Measurements from ENCODE around the gene FBXL7.

The FBXL7 gene

DNA sequence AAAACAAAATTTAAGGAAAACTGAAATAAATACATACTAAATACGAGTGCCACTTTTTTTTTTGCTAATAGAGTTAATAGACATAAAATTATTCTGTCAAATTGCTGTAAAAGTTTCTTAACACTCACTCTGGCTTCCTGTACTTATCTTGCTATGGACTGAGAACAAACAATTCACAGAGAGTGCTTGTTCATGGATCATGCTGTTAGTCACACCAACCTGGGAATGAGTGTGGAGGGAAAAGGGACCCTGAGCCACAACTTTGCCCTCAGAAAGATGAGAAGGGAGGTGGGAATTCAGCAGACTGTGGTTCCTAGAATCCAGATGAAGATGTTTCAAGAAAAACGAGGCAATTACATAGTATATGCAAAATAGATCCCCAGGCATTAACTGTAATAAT, 246.9 kb downstream of the FBXL7 start:
- no peak overlapping the region for H3K27ac ChIP-seq (ENCODE audit: low read depth, low read length)
- H2AFZ ChIP-seq (ENCODE audit: insufficient read depth, low read length, poor library complexity): no peak overlapping the region
- H4K12ac ChIP-seq (ENCODE audit: low read depth, low read length): no peak overlapping the region
- WGBS (ENCODE audit: extremely low coverage, insufficient coverage, insufficient read length): no CpG with 5 or more reads among the region's 2 CpGs
- no peak overlapping the region for H2BK5ac ChIP-seq (ENCODE audit: low read depth, low read length, poor library complexity)
- H3K4ac ChIP-seq (ENCODE audit: low read depth, low read length): no peak overlapping the region
- no peaks in the 10 kb centered on the region for H3K4me1 ChIP-seq (ENCODE audit: control insufficient read depth in 1 of 2, insufficient read depth in 2 of 2, low read length in 2 of 2)
- no peak overlapping the region for H2BK120ac ChIP-seq (ENCODE audit: insufficient read depth, low read length, poor library complexity)
- no peak overlapping the region for H2BK12ac ChIP-seq (ENCODE audit: low read length)
- H4K8ac ChIP-seq (ENCODE audit: low read depth, low read length): no peak overlapping the region
- H3K27me3 ChIP-seq (ENCODE audit: insufficient read depth, low read length): no peaks in the 10 kb centered on the region
- H3K23ac ChIP-seq (ENCODE audit: low read length): no peak overlapping the region
- H3K36me3 ChIP-seq (ENCODE audit: control insufficient read depth in 1 of 2, insufficient read depth in 2 of 2, low read length in 2 of 2): peaks cover 0 to 2% of the 10 kb centered on the region in 2 experiments
- no peak overlapping the region for H3K14ac ChIP-seq (ENCODE audit: low read length)
- DNase-seq: no peak
- H3K4me3 ChIP-seq (ENCODE audit: low read depth, low read length): no peak overlapping the region
- no peak overlapping the region for H3K4me2 ChIP-seq (ENCODE audit: low read length)
- no peaks in the 10 kb centered on the region for H3K79me1 ChIP-seq (ENCODE audit: low read length)
- H3K9me3 ChIP-seq (ENCODE audit: insufficient read depth, low read depth, low read length): peaks cover 6% of the 10 kb centered on the region
- no peak overlapping the region for H3K18ac ChIP-seq (ENCODE audit: low read length)
- no peaks in the 10 kb centered on the region for H3K79me2 ChIP-seq (ENCODE audit: control insufficient read depth, insufficient read depth, low read length, poor library complexity)
- H2AK5ac ChIP-seq (ENCODE audit: low read length): no peak overlapping the region
- H3K9ac ChIP-seq (ENCODE audit: low read length): no peak overlapping the region
- H4K91ac ChIP-seq (ENCODE audit: low read depth, low read length): no peak overlapping the region

DNA sequence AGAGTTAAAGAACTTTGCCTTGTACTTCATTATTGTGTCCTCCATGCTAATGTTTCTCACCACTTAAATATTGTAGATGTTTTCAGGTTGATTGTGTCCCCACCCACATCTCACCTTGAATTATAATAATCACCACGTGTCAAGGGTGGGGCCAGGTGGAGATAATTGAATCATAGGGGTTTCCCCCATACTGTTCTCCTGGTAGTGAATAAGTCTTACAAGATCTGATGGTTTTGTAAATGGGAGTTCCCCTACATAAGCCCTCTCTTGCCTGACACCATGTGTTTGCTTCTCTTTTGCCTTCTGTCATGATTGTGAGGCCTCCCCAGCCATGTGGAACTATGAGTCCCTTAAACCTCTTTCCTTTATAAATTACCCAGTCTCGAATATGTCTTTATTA, 248.3 kb downstream of the FBXL7 start:
- Histone ChIP-seq H4K8ac (ENCODE audit: low read depth, low read length) (no peak overlapping the region), H4K12ac (ENCODE audit: low read depth, low read length) (no peak overlapping the region), H3K9me3 (ENCODE audit: insufficient read depth, low read depth, low read length) (peaks cover 6% of the 10 kb centered on the region), H3K4me1 (ENCODE audit: control insufficient read depth in 1 of 2, insufficient read depth in 2 of 2, low read length in 2 of 2) (no peaks in the 10 kb centered on the region), H3K4ac (ENCODE audit: low read depth, low read length) (no peak overlapping the region), H3K4me3 (ENCODE audit: low read depth, low read length) (no peak overlapping the region), H3K4me2 (ENCODE audit: low read length) (no peak overlapping the region), H2BK120ac (ENCODE audit: insufficient read depth, low read length, poor library complexity) (no peak overlapping the region), H3K27me3 (ENCODE audit: insufficient read depth, low read length) (no peaks in the 10 kb centered on the region), H2AK5ac (ENCODE audit: low read length) (no peak overlapping the region), H2AFZ (ENCODE audit: insufficient read depth, low read length, poor library complexity) (no peak overlapping the region), H3K79me2 (ENCODE audit: control insufficient read depth, insufficient read depth, low read length, poor library complexity) (no peaks in the 10 kb centered on the region), H3K36me3 (ENCODE audit: control insufficient read depth in 1 of 2, insufficient read depth in 2 of 2, low read length in 2 of 2) (peaks cover 0 to 2% of the 10 kb centered on the region in 2 experiments), H2BK12ac (ENCODE audit: low read length) (no peak overlapping the region), H4K91ac (ENCODE audit: low read depth, low read length) (no peak overlapping the region), H3K18ac (ENCODE audit: low read length) (no peak overlapping the region), H3K79me1 (ENCODE audit: low read length) (no peaks in the 10 kb centered on the region), H3K27ac (ENCODE audit: low read depth, low read length) (no peak overlapping the region), H2BK5ac (ENCODE audit: low read depth, low read length, poor library complexity) (no peak overlapping the region), H3K23ac (ENCODE audit: low read length) (no peak overlapping the region), H3K14ac (ENCODE audit: low read length) (no peak overlapping the region), H3K9ac (ENCODE audit: low read length) (no peak overlapping the region)
- peak in 1 of 2 donors; percentile 1 for DNase-seq
- WGBS (ENCODE audit: extremely low coverage, insufficient coverage, insufficient read length): no CpG with 5 or more reads among the region's 2 CpGs

DNA sequence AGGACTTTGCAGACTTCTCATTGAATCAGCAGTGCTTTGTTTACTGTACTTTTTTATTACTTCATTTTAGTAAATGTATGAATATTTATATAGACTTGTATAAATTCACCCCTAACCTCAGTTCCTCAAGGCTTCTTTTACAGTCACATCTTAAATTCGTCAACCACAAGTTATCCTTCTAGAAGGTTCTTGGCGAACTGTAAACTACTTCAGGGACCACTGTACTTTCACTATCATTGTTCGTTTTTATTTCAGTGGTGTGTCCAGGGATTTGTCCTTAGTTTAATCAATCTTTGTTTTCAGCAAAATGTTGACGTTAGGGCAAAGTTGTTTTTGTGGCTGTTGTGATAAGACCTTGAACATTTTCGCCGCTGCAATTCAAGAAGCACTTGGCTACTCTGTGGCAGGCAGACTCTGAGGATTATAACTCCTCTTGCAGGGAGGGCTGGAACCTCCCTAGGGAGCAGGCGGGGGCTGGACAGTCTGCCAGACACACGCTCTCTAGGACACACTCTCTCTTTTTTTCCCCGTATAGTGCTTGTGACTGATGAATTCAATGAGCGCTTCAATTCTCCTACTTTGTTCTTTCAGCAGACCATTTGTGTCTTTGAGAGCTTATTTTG, 252.8 kb downstream of the FBXL7 start:
- H3K4ac ChIP-seq (ENCODE audit: low read depth, low read length): no peak overlapping the region
- H3K36me3 ChIP-seq (ENCODE audit: control insufficient read depth in 1 of 2, insufficient read depth in 2 of 2, low read length in 2 of 2): no peaks in the 10 kb centered on the region
- no peak overlapping the region for H4K12ac ChIP-seq (ENCODE audit: low read depth, low read length)
- H2AFZ ChIP-seq (ENCODE audit: insufficient read depth, low read length, poor library complexity): no peak overlapping the region
- no peak overlapping the region for H3K4me2 ChIP-seq (ENCODE audit: low read length)
- H3K4me3 ChIP-seq (ENCODE audit: low read depth, low read length): no peak overlapping the region
- no peak overlapping the region for H2BK5ac ChIP-seq (ENCODE audit: low read depth, low read length, poor library complexity)
- no CpG with 5 or more reads among the region's 10 CpGs for WGBS (ENCODE audit: extremely low coverage, insufficient coverage, insufficient read length)
- no peak overlapping the region for H3K23ac ChIP-seq (ENCODE audit: low read length)
- H3K79me1 ChIP-seq (ENCODE audit: low read length): peaks cover 3% of the 10 kb centered on the region
- H2BK12ac ChIP-seq (ENCODE audit: low read length): no peak overlapping the region
- H3K18ac ChIP-seq (ENCODE audit: low read length): no peak overlapping the region
- no peak overlapping the region for H3K27ac ChIP-seq (ENCODE audit: low read depth, low read length)
- no peak overlapping the region for H2BK120ac ChIP-seq (ENCODE audit: insufficient read depth, low read length, poor library complexity)
- no peak overlapping the region for H4K91ac ChIP-seq (ENCODE audit: low read depth, low read length)
- no peaks in the 10 kb centered on the region for H3K9me3 ChIP-seq (ENCODE audit: insufficient read depth, low read depth, low read length)
- no peaks in the 10 kb centered on the region for H3K27me3 ChIP-seq (ENCODE audit: insufficient read depth, low read length)
- H3K79me2 ChIP-seq (ENCODE audit: control insufficient read depth, insufficient read depth, low read length, poor library complexity): no peaks in the 10 kb centered on the region
- peaks cover 3 to 6% of the 10 kb centered on the region in 2 experiments for H3K4me1 ChIP-seq (ENCODE audit: control insufficient read depth in 1 of 2, insufficient read depth in 2 of 2, low read length in 2 of 2)
- no peak overlapping the region for H4K8ac ChIP-seq (ENCODE audit: low read depth, low read length)
- no peak overlapping the region for H3K14ac ChIP-seq (ENCODE audit: low read length)
- no peak for DNase-seq
- no peak overlapping the region for H2AK5ac ChIP-seq (ENCODE audit: low read length)
- no peak overlapping the region for H3K9ac ChIP-seq (ENCODE audit: low read length)

DNA sequence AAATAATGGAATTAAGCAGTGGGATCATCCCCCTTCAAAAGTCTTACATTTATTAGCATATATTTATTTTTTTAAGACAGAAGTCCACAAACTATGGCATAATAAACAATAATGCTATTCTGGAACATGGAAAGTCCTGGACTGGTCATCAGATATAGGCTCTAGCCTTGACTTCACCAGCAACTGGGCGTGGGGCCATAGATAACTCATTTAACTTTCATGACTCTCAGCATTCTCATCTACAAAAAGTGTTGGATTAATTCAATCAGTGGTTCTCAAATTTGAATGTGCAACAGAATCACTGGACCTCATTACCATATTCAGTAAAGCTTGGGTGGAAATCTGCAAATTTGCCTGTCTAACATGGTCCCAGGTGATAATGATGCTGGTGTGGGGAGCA, 253.8 kb downstream of the FBXL7 start:
- WGBS (ENCODE audit: extremely low coverage, insufficient coverage, insufficient read length): no CpG with 5 or more reads among the region's 1 CpG

More for the DNA sequence above, 253.8 kb downstream of the FBXL7 start:
- no peak overlapping the region for H2BK12ac ChIP-seq (ENCODE audit: low read length)
- H2AFZ ChIP-seq (ENCODE audit: insufficient read depth, low read length, poor library complexity): no peak overlapping the region
- H3K9me3 ChIP-seq (ENCODE audit: insufficient read depth, low read depth, low read length): no peaks in the 10 kb centered on the region
- H3K14ac ChIP-seq (ENCODE audit: low read length): no peak overlapping the region
- no peaks in the 10 kb centered on the region for H3K79me2 ChIP-seq (ENCODE audit: control insufficient read depth, insufficient read depth, low read length, poor library complexity)
- no peak overlapping the region for H2AK5ac ChIP-seq (ENCODE audit: low read length)
- H4K12ac ChIP-seq (ENCODE audit: low read depth, low read length): no peak overlapping the region
- DNase-seq: no peak
- no peak overlapping the region for H3K4me2 ChIP-seq (ENCODE audit: low read length)
- no peaks in the 10 kb centered on the region for H3K36me3 ChIP-seq (ENCODE audit: control insufficient read depth in 1 of 2, insufficient read depth in 2 of 2, low read length in 2 of 2)
- no peak overlapping the region for H3K4me3 ChIP-seq (ENCODE audit: low read depth, low read length)
- no peak overlapping the region for H3K27ac ChIP-seq (ENCODE audit: low read depth, low read length)
- no peak overlapping the region for H2BK5ac ChIP-seq (ENCODE audit: low read depth, low read length, poor library complexity)
- peaks cover 4% of the 10 kb centered on the region for H3K79me1 ChIP-seq (ENCODE audit: low read length)
- no peaks in the 10 kb centered on the region for H3K27me3 ChIP-seq (ENCODE audit: insufficient read depth, low read length)
- H3K4ac ChIP-seq (ENCODE audit: low read depth, low read length): no peak overlapping the region
- H3K4me1 ChIP-seq (ENCODE audit: control insufficient read depth in 1 of 2, insufficient read depth in 2 of 2, low read length in 2 of 2): peaks cover 5 to 8% of the 10 kb centered on the region in 2 experiments
- no peak overlapping the region for H3K23ac ChIP-seq (ENCODE audit: low read length)
- H3K9ac ChIP-seq (ENCODE audit: low read length): no peak overlapping the region
- H2BK120ac ChIP-seq (ENCODE audit: insufficient read depth, low read length, poor library complexity): no peak overlapping the region
- no peak overlapping the region for H3K18ac ChIP-seq (ENCODE audit: low read length)
- H4K91ac ChIP-seq (ENCODE audit: low read depth, low read length): no peak overlapping the region
- no peak overlapping the region for H4K8ac ChIP-seq (ENCODE audit: low read depth, low read length)
